Sciatic nerve (tissue), 2 donors: ENCODE results near the gene EIF3I. TPM values are rescaled to one million over a fixed set of nuclear protein-coding genes. Genes with fewer than 3 reads are reported as not detected.

Experiments
- ATAC-seq: fragments of 200-7000 bp; cut with Tn5 transposase; one replicate; pipeline ENCODE4 v1.9.1; 2020; ENCODE audit warnings: mild to moderate bottlenecking, moderate library complexity
- DNase-seq: peaks from one replicate; pipeline ENCODE4 v3.0.0-alpha.2; 2020; ENCODE audit warnings: low spot score
- intact Hi-C: fragments of 100-400 bp; cut with DNase I; formaldehyde crosslinking; loops from one replicate; pipeline ENCODE4 v1.14.2; 2022
- total RNA-seq: library from RNA; stranded (reverse); fragmentation: NEBNext Ultra II Directional; extraction: Animal tissue kit (Norgen Biotek cat#: 25700); gene quantifications from one replicate; pipeline ENCODE4 v1.2.1, GENCODE V29; 2021
- donor health status: DM: no; HTN: no; CAD: no.
- donor health status: DM: no; HTN: no; CAD: no.

Gene EIF3I
- total RNA-seq = 92.3 TPM

DNA sequence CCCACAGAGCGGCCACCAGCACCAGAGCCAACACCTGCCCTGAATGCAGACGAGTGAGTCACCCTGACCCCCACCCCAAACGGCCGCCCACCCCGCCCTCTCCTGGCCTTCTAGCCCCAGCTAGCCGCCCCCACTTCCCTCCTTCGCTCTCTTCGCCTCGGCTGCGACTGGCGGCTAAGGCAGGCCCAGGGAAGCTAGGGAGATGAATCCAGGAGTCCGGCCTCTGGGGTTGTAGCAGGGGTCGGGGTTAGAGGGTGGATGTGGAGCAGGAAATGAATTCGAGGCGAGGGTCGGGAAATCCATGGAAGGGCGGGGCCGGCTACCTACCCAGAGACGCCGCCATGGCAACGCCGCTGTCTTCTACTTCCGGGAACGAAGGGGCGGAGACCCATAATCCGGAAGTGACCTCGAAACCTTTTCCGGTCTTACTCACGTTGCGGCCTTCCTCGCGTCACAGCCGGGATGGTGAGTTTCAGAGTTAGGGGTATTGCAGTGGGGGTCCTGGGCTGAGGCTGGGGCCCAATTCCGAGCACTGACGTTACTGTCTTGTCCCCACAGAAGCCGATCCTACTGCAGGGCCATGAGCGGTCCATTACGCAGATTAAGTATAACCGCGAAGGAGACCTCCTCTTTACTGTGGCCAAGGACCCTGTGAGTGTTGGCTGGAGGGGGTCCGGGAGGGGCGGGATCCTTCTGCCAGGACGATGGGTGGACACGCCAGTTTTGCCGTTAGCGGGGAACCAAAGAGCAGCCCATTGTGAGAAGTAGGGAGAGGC lies at the start of gene EIF3I, which contains the start of gene TMEM234:
EIF3I (plus strand) TSS at position 428 of the 776 bp plus-strand sequence; CDS start at position 463, 35 bp downstream.
TMEM234 (minus strand) TSS at position 374 of the 776 bp plus-strand sequence; CDS start at position 343, 31 bp downstream.
- DNase-seq (peak; percentile 95), ATAC-seq (peak; percentile 98)
- intact Hi-C loops = no loop called here

- intact Hi-C loops = no loop called here
- no peak for ATAC-seq
- no peak for DNase-seq
Observed at GRCh38 chr1:32172621-32173245, 49.5 kb upstream of the EIF3I start.

DNA sequence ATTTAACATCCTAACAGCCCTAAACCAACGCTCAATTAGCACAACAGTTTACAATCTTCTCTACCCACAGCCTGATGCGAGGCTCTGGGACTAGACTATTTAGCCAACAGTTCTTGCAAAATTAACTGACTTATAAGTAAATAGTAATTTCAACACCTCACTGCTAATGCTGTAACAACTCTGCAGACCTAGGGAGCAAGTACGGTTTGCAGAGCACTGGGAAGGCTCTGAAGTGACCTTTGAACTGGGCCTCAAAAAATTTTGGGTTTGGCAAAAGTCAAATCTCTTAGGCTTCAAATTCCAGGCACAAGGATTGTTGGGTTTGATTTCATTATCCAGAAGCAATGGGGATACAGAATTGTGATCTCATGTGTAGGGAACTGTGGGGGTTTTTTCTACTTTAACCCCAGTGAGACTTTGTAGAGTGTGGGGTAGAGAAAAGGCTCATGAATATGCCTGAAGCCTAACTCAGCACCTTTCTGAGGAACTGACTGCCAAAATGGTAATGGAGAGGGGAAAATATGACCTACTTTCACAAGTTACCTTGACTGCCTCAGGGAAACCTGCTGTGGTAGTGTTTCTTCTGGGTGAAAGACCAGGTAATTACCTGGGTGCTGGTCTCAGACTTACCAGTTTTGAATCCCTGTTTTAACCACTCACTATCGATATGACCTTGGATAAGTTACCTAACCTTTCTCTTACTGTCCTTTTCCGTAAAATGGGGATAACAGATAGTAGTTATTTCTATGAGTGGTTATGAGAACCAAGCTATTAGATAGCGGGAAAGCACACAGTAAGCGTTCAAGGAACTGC lies 43.6 kb upstream of the EIF3I start:
- intact Hi-C loops = no loop called here
- ATAC-seq (peak; percentile 22), DNase-seq (no peak)

DNA sequence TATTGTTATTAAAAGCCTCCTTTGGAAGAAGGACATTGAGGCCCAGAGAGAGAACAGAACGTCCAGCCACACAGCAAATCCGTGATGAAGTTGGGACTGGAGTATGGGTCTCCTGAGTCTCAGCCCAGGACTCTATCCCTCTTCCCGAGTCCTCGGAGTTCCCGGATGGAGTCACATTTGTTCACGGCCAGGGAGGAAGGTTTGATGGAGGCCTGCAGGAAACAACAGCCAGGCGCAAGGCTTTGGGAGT lies 43.1 kb upstream of the EIF3I start:
- intact Hi-C loops = no loop called here
- ATAC-seq (no peak), DNase-seq (no peak)

GRCh38 chr1:32179443-32180185 lies 42.6 kb upstream of the EIF3I start, which contains the start of gene TXLNA:
TSS of gene TXLNA (plus strand) at chr1:32179675. CDS start at chr1:32180346, 671 bp downstream.
- DNase-seq = peak; percentile 97
- ATAC-seq = peak; percentile 97
- intact Hi-C loops = no loop called here

DNA sequence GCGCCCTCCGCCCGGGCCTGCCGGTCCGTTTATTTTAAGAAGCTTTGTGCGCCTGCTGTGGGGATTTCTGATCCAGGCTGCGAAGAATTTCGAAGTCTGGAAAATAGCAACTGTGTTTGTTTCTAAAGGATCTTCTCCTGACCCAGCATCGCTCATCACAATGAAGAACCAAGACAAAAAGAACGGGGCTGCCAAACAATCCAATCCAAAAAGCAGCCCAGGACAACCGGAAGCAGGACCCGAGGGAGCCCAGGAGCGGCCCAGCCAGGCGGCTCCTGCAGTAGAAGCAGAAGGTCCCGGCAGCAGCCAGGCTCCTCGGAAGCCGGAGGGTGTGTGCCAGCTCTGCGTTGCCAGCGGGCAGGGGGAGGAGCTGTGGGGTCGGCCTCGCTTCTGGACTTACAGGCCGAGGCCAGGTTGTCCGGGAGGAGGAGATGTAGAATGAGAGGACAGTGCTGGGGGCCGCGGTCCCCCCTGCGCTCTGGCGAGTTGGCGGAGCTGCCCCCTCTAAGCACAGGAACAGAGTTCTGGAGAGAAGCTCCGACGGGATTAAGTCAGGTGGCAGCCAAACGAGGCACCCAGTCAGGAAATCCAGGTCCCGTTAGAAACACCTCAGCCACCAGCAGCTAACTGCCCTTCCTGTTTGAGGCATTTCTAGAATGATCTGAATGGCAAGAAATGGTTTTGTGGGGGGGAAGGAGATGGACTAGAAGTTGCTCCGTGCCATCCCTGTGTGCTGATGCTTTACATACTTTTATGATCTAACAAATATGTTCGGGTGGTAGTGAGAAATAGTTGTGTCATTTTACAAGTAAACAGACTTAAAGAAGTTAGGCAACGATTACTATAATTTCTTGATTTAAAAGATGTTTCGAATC lies 41.8 kb upstream of the EIF3I start:
- ATAC-seq = peak; percentile 42
- intact Hi-C loops = no loop called here
- DNase-seq = peak; percentile 71

GRCh38 chr1:32181065-32181464 lies 41.1 kb upstream of the EIF3I start:
- intact Hi-C loops = no loop called here

GRCh38 chr1:32181563-32181962 lies 40.6 kb upstream of the EIF3I start:
- DNase-seq (no peak), ATAC-seq (no peak)

More at GRCh38 chr1:32181065-32181464, 41.1 kb upstream of the EIF3I start:
- DNase-seq = no peak
- no peak for ATAC-seq

DNA sequence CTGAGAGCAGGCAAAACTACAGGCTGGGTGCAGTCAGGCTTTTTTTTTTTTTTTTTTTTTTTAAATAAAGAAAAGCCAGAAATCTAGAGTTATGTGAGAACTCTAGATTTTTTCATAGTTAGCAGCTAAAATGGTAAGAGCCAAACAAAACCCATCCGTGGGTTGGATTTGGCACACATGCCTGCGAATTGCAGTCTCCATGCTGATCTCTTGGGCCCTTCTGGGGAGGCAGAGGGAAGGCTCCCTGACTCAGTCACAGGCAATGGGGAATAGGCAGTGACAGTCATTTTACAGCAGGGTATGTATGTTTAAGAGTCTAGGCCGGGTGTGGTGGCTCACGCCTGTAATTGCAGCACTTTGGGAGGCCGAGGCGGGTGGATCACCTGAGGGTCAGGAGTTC lies 40.1 kb upstream of the EIF3I start:
- DNase-seq = no peak
- no peak for ATAC-seq
- intact Hi-C loops = no loop called here

More at GRCh38 chr1:32181563-32181962, 40.6 kb upstream of the EIF3I start:
- intact Hi-C loops = no loop called here

DNA sequence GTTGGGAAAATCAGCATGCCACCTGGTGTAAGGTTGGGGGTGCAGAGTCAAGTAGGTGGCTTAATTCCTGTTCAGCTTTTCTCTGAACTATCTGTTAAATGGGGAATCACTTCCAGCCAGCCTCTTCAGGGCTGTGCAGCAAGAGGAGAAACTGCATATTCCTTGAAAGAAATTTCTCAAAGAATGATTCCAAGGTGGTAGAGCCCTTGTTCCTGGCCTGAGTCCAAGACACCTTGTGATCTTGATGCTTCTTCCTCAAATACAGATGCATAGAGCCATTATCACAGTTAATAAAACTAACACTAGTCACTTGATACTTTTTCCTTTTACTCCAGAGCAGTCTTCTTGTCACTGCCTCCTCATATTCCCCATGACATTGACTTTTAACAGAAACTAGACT lies 37.6 kb upstream of the EIF3I start:
- no peak for DNase-seq
- intact Hi-C loops = no loop called here
- no peak for ATAC-seq

DNA sequence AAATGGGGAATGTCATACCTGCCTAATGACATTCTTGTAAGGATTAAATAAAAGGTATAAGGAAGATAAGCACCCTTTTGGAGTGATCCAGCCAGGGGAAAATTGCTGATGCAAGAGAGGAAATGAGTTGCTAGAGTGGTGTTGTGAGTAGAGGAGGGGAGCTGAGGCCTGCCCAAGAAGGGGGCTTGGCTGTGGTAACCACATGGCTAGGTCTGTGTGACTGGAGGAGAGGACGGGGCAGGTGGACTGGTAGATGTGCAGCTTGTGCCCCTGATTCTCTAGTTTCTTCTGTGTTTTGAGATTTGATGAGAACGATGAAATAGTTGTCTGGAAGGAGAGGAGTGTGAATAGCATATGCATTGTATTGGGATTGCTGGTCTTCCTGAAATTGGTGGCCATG lies 36.1 kb upstream of the EIF3I start:
- intact Hi-C loops = no loop called here
- DNase-seq (no peak), ATAC-seq (no peak)

GRCh38 chr1:32186491-32186890 lies 35.7 kb upstream of the EIF3I start:
- ATAC-seq (no peak), DNase-seq (no peak)
- intact Hi-C loops = no loop called here

- no peak for ATAC-seq
- intact Hi-C loops = no loop called here
- DNase-seq = no peak
Observed at GRCh38 chr1:32187850-32188249, 34.4 kb upstream of the EIF3I start.

- ATAC-seq = no peak
- DNase-seq = no peak
- intact Hi-C loops = no loop called here
Observed at GRCh38 chr1:32192220-32192948, 29.8 kb upstream of the EIF3I start.

DNA sequence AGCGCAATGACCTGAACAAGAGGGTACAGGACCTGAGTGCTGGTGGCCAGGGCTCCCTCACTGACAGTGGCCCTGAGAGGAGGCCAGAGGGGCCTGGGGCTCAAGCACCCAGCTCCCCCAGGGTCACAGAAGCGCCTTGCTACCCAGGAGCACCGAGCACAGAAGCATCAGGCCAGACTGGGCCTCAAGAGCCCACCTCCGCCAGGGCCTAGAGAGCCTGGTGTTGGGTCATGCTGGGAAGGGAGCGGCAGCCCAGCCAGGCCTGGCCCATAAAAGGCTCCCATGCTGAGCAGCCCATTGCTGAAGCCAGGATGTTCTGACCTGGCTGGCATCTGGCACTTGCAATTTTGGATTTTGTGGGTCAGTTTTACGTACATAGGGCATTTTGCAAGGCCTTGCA lies 27.2 kb upstream of the EIF3I start:
- DNase-seq (no peak), ATAC-seq (no peak)
- intact Hi-C loops = no loop called here

- DNase-seq (no peak), ATAC-seq (no peak)
- intact Hi-C loops = no loop called here
Observed at GRCh38 chr1:32195531-32195930, 26.7 kb upstream of the EIF3I start.

DNA sequence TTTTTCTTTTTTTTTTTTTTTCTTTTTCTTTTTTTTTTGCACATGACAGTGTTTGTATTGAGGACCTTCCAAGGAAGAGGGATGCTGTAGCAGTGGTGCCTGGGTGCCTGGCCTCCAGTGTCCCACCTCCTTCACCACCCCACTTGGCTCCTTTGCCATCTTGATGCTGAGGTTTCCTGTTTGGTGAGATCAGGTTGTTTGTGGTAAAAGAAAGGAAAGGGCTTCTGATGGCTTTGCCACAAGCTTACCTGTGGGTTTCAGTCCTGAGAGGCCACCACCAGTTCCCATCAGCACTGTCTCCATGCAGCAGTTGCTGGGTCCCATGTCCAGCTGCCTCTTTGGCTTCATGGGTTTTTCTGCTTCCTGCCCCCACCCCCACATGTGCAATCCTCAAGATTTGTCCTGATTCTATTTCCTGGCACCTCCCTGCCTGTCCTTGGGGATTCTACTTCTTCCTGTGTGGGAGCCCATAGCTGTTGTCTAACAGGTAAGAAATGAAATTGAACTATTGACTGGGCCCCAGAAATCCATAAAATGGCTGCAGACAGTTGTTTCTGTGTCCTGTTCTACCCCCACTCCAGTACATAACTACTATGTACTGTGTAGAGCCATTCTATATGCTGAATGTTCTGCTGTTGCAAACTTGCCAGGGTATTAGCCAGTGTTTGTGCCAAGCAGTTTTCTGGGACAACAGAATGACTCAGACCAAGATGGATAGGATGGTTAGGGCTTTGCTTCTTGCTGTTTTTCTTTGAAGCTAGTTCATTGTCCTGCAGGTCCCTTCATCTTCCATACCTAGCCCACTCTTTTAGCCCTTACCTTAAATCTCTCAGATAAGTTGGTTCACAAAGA lies 26.0 kb upstream of the EIF3I start:
- DNase-seq (no peak), ATAC-seq (no peak)
- intact Hi-C loops = no loop called here
